ENCODE data around the gene TLR6. TPM values are rescaled to one million over a fixed set of nuclear protein-coding genes. Genes with fewer than 3 reads are reported as not detected.

The TLR6 gene
- total and polyA plus RNA-seq, 2 of the 8 experiments (the other 6 are each of a cell fraction or from before 2014, with no cell fraction given) = 0.02 to 0.09 TPM

- no peak for FAIRE-seq
- Histone ChIP-seq H3K4me1 (replicated peaks in 1 of 4; ENCODE audit: control insufficient read depth in 3 of 4, insufficient read depth in 4 of 4, low read length in 3 of 4) (no peaks in the 10 kb centered on the region), H3K27me3 (replicated peaks in 1 of 4; ENCODE audit: control insufficient read depth in 3 of 4, extremely low read depth in 1 of 4, insufficient read depth in 3 of 4, low read length in 3 of 4) (no peaks in the 10 kb centered on the region), H4K91ac (replicated peaks; ENCODE audit: insufficient read length, low read length) (no peak overlapping the region), H3K18ac (ENCODE audit: extremely low read depth, low read length) (no peak overlapping the region), H4K20me1 (replicated peaks in 1 of 2; ENCODE audit: control insufficient read depth in 1 of 2, insufficient read depth in 2 of 2, low read length in 2 of 2) (no peaks in the 10 kb centered on the region), H3K9ac (replicated peaks in 1 of 4; ENCODE audit: extremely low read depth in 1 of 4, low read depth in 3 of 4, low read length in 3 of 4) (no peak overlapping the region), H2BK20ac (ENCODE audit: low read length) (no peak overlapping the region), H3K4me3 (ENCODE audit: extremely low read depth in 1 of 4, insufficient read depth in 2 of 4, low read depth in 3 of 4, low read length in 4 of 4) (no peak overlapping the region), H3K79me2 (ENCODE audit: control insufficient read depth in 1 of 2, insufficient read depth in 2 of 2, low read length in 2 of 2) (no peaks in the 10 kb centered on the region), H2BK12ac (ENCODE audit: low read depth, low read length) (no peak overlapping the region), H2BK120ac (replicated peaks; ENCODE audit: low read depth, low read length) (no peak overlapping the region), H4K5ac (ENCODE audit: insufficient read length, low read depth, low read length) (no peak overlapping the region), H2AFZ (ENCODE audit: low read length) (no peak overlapping the region), H3K23me2 (ENCODE audit: low read depth, low read length) (no peaks in the 10 kb centered on the region), H2BK15ac (ENCODE audit: low read length) (no peak overlapping the region), H3K4me2 (ENCODE audit: insufficient read depth in 1 of 2, low read depth in 2 of 2, low read length in 2 of 2) (no peak overlapping the region), H3K36me3 (ENCODE audit: control insufficient read depth in 2 of 4, insufficient read depth in 4 of 4, low read length in 3 of 4) (no peaks in the 10 kb centered on the region), H3K79me1 (ENCODE audit: low read depth, low read length) (no peaks in the 10 kb centered on the region), H4K8ac (ENCODE audit: extremely low read depth, insufficient read depth, low read length) (no peak overlapping the region), H3K27ac (ENCODE audit: low read depth, low read length) (no peak overlapping the region), H3K14ac (ENCODE audit: insufficient read length) (no peak overlapping the region), H3K56ac (replicated peaks; ENCODE audit: insufficient read length, low read depth, low read length) (no peak overlapping the region), H2BK5ac (ENCODE audit: low read depth, low read length) (no peak overlapping the region), H3K9me3 (ENCODE audit: insufficient read depth in 2 of 2, low read depth in 1 of 2, low read length in 1 of 2) (peaks cover 7 to 12% of the 10 kb centered on the region in 2 experiments; a peak in 3 of 4 replicates), H3K23ac (ENCODE audit: insufficient read length) (no peak overlapping the region), H3K4ac (replicated peaks; ENCODE audit: insufficient read length, low read depth, low read length) (no peak overlapping the region), H2AK5ac (ENCODE audit: low read depth, low read length) (no peak overlapping the region)
- TF ChIP-seq ATF2 (IDR thresholded peaks at IDR 0.05; ENCODE audit: low read length) (no peak), RAD21 (IDR thresholded peaks at IDR 0.05 in 1 of 2, conservative IDR thresholded peaks at IDR 0.05 in 1 of 2; ENCODE audit: low read depth in 2 of 2, low read length in 2 of 2) (no peak), POLR2AphosphoS5 (IDR thresholded peaks at IDR 0.05; ENCODE audit: low read depth, low read length) (no peak), GABPA (IDR thresholded peaks at IDR 0.05; ENCODE audit: borderline replicate concordance, insufficient read depth, low read length) (no peak), MAX (IDR thresholded peaks at IDR 0.05) (no peak), RBBP5 (IDR thresholded peaks at IDR 0.05; ENCODE audit: borderline replicate concordance, low read depth, low read length) (no peak)
- WGBS, 2 experiments (ENCODE audit: extremely low coverage in 1 of 2, insufficient coverage in 1 of 2, insufficient read length in 1 of 2, insufficient replicate concordance in 2 of 2, low coverage in 1 of 2, low lambda C conversion rate in 2 of 2, missing lambda C conversion rate in 1 of 2) = 93% methylated on average over 3 of the region's 3 CpGs; no CpG with 5 or more reads in 1 of the 2 experiments
- CTCF ChIA-PET (ENCODE audit: partially characterized antibody) = interaction anchor here (1.1 to 2.2 kb wide), 3 partner anchors 9 to 38 kb away, joined by 3 to 8 read pairs (median 8); partner anchors contain the start of gene TLR10
- no peak for DNase-seq (ENCODE audit: low read depth in 1 of 2, low spot score in 2 of 2)
- POLR2A ChIA-PET (ENCODE audit: partially characterized antibody) = no interaction called here
Observed at GRCh38 chr4:38821739-38822138, 34.9 kb downstream of the TLR6 start.
